OCI-LY7 (cell line): ENCODE measurements around the gene LRRC56. TPM values are rescaled to one million over a fixed set of nuclear protein-coding genes. Genes with fewer than 3 reads are reported as not detected.

ENCODE experiments used
- BruUV-seq: library from RNA; stranded (reverse); fragments of 400-500 nt; replicated peaks from 2 replicates; lab custom pipeline; 2021; lab: Mats Ljungman, UMichigan
- CTCF ChIA-PET: fragments of 300-600 bp; sonication (Branson Sonifier 250); formaldehyde crosslinking; loops from one replicate; lab custom pipeline; 2022; ENCODE audit warnings: antibody characterized with exemption; ENCODE audit not compliant: unreplicated experiment; lab: Charles Lee
- POLR2A ChIA-PET: fragments of 300-600 bp; sonication (Branson Sonifier 250); formaldehyde crosslinking; loops from one replicate; lab custom pipeline; 2022; ENCODE audit warnings: antibody characterized with exemption; lab: Charles Lee
- DNase-seq: peaks from one replicate; pipeline ENCODE4 v3.0.0-alpha.2; 2015; ENCODE audit warnings: low spot score
- H2AFZ ChIP-seq: fragments of 200-600 bp; sonication (generic), shearing (Covaris generic); 2 replicates; pipeline ENCODE4 v1.6.1; 2014; ENCODE audit warnings: mild to moderate bottlenecking, antibody characterized with exemption, low read length, moderate library complexity
- H3K27ac ChIP-seq: fragments of 200-600 bp; sonication (generic); 2 replicates; pipeline ENCODE4 v1.5.1; 2014; ENCODE audit warnings: mixed run types, low read depth, mild to moderate bottlenecking, moderate library complexity, low read length, inconsistent platforms; ENCODE audit not compliant: poor library complexity, severe bottlenecking
- H3K36me3 ChIP-seq: fragments of 200-600 bp; sonication (generic); 2 replicates; pipeline ENCODE4 v1.6.1; 2014; ENCODE audit warnings: mild to moderate bottlenecking, antibody characterized with exemption, low read length, moderate library complexity, mixed read lengths; ENCODE audit not compliant: insufficient read depth
- H3K4me1 ChIP-seq: fragments of 200-600 bp; sonication (generic); 2 replicates; pipeline ENCODE4 v1.5.1; 2014; ENCODE audit warnings: mild to moderate bottlenecking, low read length; ENCODE audit not compliant: insufficient read depth, poor library complexity, severe bottlenecking
- H3K4me2 ChIP-seq: fragments of 200-600 bp; sonication (generic); 2 replicates; pipeline ENCODE4 v1.6.1; 2014; ENCODE audit warnings: mild to moderate bottlenecking, low read length
- H3K4me3 ChIP-seq: fragments of 200-600 bp; sonication (generic); 2 replicates; pipeline ENCODE4 v1.5.1; 2014; ENCODE audit warnings: mild to moderate bottlenecking, low read depth, low read length; ENCODE audit not compliant: poor library complexity, severe bottlenecking
- H3K79me2 ChIP-seq: fragments of 200-600 bp; sonication (generic); 2 replicates; pipeline ENCODE4 v1.6.1; 2016; ENCODE audit warnings: low read depth, mild to moderate bottlenecking, low read length, moderate library complexity, mixed read lengths; ENCODE audit not compliant: insufficient read depth
- H3K9me2 ChIP-seq: fragments of 200-600 bp; sonication (generic); 2 replicates; pipeline ENCODE4 v1.6.1; 2016; ENCODE audit warnings: mild to moderate bottlenecking, low read length, mixed read lengths; ENCODE audit not compliant: insufficient read depth
- H3K9me3 ChIP-seq: fragments of 200-600 bp; sonication (generic); 2 replicates; pipeline ENCODE4 v1.6.1; 2014; ENCODE audit warnings: mild to moderate bottlenecking, mixed run types, low read length, mixed read lengths
- H4K20me1 ChIP-seq: fragments of 200-600 bp; sonication (generic); 2 replicates; pipeline ENCODE4 v1.6.1; 2014; ENCODE audit warnings: mild to moderate bottlenecking, antibody characterized with exemption, low read length, moderate library complexity, mixed read lengths; ENCODE audit not compliant: insufficient read depth
- EZH2phosphoT487 ChIP-seq: fragments of 200-600 bp; sonication (generic); IDR thresholded peaks from 2 replicates; pipeline ENCODE4 v1.6.1; 2018; ENCODE audit warnings: low read depth, borderline replicate concordance, mild to moderate bottlenecking, mixed run types, antibody characterized with exemption, low read length, moderate library complexity, mixed read lengths
- intact Hi-C: fragments of 100-400 bp; cut with micrococcal nuclease; formaldehyde crosslinking; loops from one replicate; pipeline ENCODE4 v1.10.0; 2022; ENCODE audit not compliant: unreplicated experiment
- total RNA-seq, 2 experiments: library from RNA; depleted of rRNA in 1 of 2; stranded (reverse); fragments of >200 nt in 1 of 2; shearing (Covaris generic) in 1 of 2; gene quantifications; 2 replicates each; pipeline ENCODE4 v1.2.3, GENCODE V29; 2014 to 2022
- TF ChIP-seq, protein P1 (sequence below): fragments of 200-600 bp; sonication (generic); conservative IDR thresholded peaks from 2 replicates; pipeline ENCODE4 v1.5.1; 2014; ENCODE audit warnings: mild to moderate bottlenecking, antibody characterized with exemption, low read length, moderate library complexity, mixed read lengths

Gene LRRC56
- total RNA-seq, 2 experiments from 2014 or later, result 1.6 to 2.5 TPM

DNA sequence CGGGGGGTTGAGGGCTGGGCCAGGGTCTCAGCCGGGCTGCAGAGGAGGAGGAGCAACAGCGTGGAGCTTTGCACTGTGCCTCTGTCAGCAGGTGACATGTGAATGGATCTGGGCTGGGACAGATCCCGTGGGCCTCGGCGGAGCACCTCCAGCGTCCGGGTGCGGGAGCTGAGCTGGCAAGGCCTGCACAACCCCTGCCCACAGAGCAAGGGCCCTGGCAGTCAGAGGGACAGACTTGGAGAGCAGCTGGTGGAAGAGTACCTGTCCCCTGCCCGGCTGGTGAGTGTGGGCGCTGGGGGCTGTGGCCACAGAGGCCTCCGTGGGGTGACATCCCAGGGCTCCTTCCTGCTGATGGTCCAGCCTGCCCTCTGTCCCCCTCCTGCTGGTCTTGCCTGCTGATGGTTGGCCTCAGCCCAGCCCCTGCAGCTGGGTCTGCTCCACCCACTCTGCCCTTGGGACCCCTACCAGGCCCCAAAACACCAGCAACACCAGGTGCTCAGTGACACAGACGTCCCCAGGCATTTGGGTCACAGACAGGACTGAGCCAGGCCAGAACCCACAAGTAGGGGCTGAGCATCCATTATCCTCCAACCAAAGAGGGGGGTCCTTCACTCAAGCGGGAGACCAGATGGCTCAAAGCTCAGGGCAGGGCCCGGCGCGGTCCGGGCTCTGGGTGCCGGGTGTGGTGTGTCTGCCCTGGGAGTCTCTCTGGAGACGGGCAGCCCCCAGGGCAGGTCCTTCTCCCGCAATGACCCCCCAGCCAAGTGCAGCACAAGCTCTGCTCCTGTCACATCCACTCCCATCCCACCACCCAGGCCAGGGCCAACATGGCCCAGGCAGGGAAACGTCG is 3.5 kb downstream of the LRRC56 start:
- DNase-seq, result no peak
- Histone ChIP-seq H3K4me3 (no peak overlapping the region), H3K9me2 (no peaks in the 10 kb centered on the region), H3K9me3 (no peaks in the 10 kb centered on the region), H3K4me2 (no peak overlapping the region), H4K20me1 (no peaks in the 10 kb centered on the region), H2AFZ (no peak overlapping the region), H3K36me3 (no peaks in the 10 kb centered on the region), H3K27ac (no peak overlapping the region), H3K4me1 (peaks cover 24% of the 10 kb centered on the region), H3K79me2 (no peaks in the 10 kb centered on the region)
- intact Hi-C loops, result no loop called here
- TF ChIP-seq, protein P1, sequence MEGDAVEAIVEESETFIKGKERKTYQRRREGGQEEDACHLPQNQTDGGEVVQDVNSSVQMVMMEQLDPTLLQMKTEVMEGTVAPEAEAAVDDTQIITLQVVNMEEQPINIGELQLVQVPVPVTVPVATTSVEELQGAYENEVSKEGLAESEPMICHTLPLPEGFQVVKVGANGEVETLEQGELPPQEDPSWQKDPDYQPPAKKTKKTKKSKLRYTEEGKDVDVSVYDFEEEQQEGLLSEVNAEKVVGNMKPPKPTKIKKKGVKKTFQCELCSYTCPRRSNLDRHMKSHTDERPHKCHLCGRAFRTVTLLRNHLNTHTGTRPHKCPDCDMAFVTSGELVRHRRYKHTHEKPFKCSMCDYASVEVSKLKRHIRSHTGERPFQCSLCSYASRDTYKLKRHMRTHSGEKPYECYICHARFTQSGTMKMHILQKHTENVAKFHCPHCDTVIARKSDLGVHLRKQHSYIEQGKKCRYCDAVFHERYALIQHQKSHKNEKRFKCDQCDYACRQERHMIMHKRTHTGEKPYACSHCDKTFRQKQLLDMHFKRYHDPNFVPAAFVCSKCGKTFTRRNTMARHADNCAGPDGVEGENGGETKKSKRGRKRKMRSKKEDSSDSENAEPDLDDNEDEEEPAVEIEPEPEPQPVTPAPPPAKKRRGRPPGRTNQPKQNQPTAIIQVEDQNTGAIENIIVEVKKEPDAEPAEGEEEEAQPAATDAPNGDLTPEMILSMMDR, result no peak
- TF ChIP-seq EZH2phosphoT487, result no peak
- BruUV-seq, result no TSS peak
- CTCF ChIA-PET, result interaction anchor here (0.6 kb wide), 1 partner anchor 217 kb away, joined by 3 read pairs; no protein-coding TSS in a partner anchor
- POLR2A ChIA-PET, result no interaction called here

DNA sequence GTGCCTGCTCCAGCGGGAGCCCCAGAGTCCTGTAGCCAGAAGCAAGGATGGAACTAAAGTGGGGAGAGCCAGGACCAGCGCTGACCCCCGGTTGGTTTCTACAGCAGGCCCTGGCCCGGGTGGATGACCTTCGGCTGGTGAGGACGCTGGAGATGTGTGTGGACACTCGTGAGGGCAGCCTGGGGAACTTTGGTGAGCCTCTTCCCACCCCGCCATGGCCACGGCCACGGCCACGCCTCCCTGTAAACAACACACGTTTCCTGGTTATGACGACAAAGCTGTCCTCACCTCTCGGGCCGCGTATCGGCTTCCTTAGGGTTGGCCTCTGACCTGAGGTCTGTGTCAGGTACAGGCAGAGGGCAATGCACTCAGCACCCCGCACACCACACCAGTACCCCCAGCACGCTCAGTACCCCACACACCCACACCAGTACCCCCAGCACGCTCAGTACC is 4.1 kb downstream of the LRRC56 start:
- Histone ChIP-seq H3K4me3 (no peak overlapping the region), H3K9me2 (no peaks in the 10 kb centered on the region), H3K9me3 (no peaks in the 10 kb centered on the region), H2AFZ (no peak overlapping the region), H3K36me3 (no peaks in the 10 kb centered on the region), H3K79me2 (no peaks in the 10 kb centered on the region), H3K4me1 (peaks cover 19% of the 10 kb centered on the region), H4K20me1 (no peaks in the 10 kb centered on the region), H3K27ac (no peak overlapping the region), H3K4me2 (no peak overlapping the region)
- no TSS peak for BruUV-seq
- CTCF ChIA-PET, result no interaction called here
- POLR2A ChIA-PET, result no interaction called here
- intact Hi-C loops, result no loop called here
- TF ChIP-seq EZH2phosphoT487, result no peak
- DNase-seq, result no peak

GRCh38 chr11:544817-545166 is 7.5 kb downstream of the LRRC56 start:
- Histone ChIP-seq H3K36me3 (no peaks in the 10 kb centered on the region), H3K79me2 (no peaks in the 10 kb centered on the region), H3K4me3 (no peak overlapping the region), H3K9me2 (no peaks in the 10 kb centered on the region), H3K9me3 (no peaks in the 10 kb centered on the region), H2AFZ (no peak overlapping the region), H3K4me1 (peaks cover 12% of the 10 kb centered on the region), H3K27ac (no peak overlapping the region), H4K20me1 (no peaks in the 10 kb centered on the region), H3K4me2 (no peak overlapping the region)
- intact Hi-C loops, result no loop called here
- ChIA-PET CTCF (interaction anchor here (0.5 to 0.6 kb wide), 2 partner anchors 28 to 277 kb away, joined by 3 to 4 read pairs; no protein-coding TSS in a partner anchor), POLR2A (interaction anchor here (0.7 kb wide), 1 partner anchor 374 kb away, joined by 3 read pairs; no protein-coding TSS in a partner anchor)
- TF ChIP-seq, protein P1, result no peak
- TF ChIP-seq EZH2phosphoT487, result no peak
- no TSS peak for BruUV-seq
- no peak for DNase-seq
